SIG-M5 treated with dmso at 0.1 percent for 504 hours (cell line): Measurements from ENCODE around the gene DDAH1.

Experiments
- DNase-seq: peaks from one replicate; lab custom pipeline; 2025; ENCODE audit not compliant: unreplicated experiment; lab: John Stamatoyannopoulos, UW

The DDAH1 gene

DNA sequence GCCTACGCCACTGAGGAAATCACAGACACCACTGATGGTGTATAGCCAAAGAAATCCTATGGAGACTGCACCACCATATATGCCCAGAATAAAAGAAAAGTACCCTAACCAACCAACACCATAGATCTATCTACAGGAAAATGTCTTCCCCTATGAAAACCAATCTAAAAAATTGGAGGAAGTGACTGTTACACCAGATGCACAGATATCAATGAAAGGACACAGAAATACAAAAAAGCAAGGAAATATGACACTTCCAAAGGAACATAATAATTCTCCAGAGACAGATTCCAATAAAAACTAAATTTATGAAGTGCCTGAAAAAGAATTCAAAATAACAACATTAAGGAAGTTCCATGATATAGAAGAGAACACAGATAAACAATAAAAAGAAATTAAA is 131.8 kb downstream of the DDAH1 start:
- DNase-seq, result no peak

DNA sequence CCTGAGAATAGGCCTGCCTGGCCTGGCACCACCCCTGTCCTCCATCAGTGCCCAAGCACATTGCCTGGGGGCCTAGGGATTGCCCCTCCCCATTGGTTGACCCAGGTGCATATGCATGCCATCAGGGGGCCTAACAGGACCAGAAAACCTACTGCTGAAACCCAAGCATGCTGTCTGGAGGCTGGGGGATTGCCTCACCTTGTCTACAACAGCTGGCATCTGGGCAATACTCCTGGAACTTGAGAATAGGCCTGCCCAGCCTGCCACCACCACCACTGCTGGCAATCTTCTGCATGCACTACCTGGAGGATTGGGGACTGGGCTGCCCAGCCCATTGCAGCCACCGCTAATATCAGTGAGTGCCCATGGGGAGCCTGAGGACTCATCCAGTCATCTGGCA is 132.4 kb downstream of the DDAH1 start:
- no peak for DNase-seq

DNA sequence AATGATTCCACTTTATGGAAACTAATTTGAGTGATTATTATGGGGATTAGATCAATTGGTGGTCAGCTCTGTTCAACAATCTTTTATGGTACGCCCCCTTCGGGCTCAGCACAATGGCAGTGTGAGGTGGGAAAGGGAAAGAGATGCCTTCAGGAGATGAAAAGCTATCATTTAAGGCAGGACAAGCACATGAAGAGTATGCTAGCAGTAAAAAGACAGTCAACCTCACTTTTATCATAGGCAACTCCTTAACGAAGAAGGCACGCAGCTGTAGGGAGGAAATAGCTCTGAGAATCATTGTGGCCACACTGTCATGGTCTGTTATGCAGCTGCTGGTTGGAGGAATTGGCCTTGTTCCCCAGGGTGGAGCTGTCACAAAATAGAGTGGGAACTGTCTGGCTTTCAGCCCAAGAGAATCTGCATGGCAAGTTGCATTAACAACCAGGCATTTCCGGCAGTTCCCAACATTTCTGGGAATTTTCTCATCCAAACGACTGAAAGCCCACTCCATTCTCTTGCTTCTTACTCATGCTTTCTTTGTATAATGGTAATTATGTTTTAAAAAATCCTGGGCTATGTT is 134.2 kb downstream of the DDAH1 start:
- no peak for DNase-seq

DNA sequence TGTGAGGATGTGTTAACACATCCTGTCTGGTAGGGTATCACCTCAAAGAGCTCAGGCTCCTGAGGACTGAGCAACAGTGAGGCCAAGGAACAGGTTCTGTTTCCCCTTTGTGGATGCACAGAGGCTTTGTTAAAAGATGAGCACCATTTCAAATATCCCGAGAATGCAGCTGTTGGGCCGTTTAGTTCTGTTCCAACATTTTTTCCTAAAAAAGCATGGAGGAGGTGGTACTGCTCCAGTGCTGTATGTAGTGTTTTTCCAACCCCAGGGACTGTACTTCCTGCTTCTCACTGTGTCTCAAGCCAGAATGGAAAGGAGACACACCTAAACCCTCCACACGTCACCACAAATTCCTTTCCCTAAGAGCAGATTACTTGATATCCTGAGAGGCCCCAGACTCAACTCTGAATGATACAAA is 134.7 kb downstream of the DDAH1 start:
- no peak for DNase-seq

DNA sequence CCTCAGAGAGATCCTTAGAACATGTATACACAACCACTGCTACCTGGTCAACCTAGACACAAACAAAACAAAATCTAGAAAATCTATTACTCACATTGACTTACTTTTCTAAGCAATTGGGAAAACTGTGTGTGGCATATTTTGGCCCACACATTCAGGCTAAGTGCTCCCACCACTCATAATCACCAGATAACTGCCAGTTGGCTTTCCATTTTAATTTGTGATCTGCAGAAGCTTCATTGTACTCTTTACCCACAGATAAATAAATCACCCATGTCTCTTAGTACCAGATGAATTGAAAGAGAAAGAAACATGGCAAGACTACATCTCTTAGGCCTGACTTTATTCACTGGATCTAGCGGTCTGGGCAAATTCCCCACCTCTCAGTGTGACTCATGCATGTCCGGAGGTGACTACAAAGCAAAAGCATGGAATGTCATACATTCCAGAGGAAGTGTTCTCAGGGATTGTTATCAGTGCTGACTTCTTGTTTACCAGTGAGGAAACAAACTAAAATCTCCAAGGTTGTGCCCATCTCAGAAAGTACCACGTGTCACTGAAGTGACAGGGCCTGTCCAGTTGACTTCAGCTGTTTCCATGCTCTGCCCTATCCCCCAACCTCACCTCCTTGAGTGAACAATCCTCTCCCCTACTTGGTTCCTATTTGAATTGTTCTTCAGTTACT is 136.1 kb downstream of the DDAH1 start:
- no peak for DNase-seq

DNA sequence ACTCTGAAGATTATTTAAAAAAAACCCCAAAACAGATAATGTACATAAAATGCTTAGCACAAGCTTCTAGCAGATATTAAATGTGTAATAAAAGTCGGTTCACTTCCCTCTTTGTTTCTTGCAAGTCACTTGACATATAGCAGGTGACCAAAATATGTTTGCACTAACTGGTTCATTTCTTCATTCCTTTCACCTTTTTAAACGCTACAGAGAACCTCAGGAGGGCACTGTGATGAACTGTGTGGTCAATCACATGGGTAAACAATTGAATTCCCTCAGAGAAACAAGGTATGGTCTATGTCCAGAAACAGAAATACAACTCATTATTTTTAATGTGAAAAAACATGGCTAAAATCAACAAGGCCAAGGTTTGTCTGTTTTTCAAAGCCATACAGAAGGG is 137.2 kb downstream of the DDAH1 start:
- no peak for DNase-seq

DNA sequence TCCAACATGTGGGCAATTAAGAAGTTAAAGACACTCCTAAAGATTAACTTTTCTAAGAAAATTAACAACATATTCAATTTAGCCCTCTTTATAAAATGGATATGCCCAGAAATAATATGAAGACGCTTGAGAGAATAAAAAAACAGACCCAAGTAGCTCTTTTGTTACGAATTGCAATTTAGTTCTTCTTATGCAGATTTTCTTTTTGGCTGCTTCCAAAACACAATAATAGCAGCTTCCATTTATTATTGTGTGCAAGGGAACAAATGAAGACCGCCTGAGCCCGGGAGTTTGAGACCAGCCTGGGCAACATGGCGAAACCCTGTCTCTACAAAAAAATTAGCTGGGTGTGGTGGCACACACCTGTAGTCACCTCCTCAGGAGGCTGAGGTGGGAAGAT is 138.1 kb downstream of the DDAH1 start:
- no peak for DNase-seq

DNA sequence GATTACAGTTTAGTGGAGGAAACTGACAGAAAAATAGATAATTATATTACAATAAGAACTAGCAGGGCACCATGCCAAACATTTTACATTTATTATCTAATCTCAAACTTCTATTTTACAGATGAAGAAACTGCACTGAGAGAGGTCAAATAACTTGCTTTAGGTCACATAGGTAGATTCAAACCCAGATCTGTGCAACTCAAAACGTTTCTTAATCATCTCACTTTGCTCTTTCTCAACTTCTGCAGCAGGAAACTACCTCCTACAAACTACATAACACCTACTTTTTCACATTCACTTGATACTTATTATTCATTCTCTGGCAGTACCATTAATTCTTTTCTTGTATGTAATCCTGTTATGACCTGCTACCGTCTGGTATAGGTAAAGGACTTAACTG is 138.6 kb downstream of the DDAH1 start:
- no peak for DNase-seq

DNA sequence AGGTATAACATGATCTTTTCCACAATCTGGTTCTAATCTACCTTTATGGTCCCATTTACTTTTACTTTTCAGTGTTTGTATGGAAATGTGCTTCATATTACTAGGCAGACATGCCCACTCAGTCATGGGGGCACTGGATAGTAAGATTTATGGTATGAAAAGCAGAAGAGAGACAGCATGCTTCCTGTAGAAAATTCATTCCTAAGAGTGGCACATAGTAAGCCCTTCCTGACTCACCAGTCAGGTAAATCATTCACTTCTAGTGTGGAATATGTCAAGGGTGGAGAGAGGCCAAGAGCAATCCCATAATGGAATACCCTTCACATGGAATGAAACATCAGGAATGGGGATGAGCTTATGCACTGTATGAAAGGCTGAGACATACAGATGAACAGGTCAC is 139.0 kb downstream of the DDAH1 start:
- DNase-seq, result no peak

DNA sequence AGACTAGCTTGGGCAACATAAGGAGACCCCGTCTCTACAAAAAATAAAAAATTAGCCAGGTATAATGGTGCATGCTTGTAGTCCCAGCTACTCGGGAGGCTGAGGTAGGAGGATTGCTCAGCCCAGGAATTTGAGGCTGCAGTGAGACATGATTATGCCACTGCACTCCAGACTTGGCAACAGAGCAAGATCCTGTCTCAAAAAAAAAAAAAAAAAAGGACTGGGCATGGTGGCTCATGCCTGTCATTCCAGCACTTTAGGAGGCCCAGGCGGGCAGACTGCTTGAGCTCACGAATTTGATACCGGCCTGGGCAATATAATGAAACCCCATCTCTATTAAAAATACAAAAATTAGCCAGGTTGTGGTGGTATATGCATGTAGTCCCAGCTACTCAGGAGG is 141.2 kb downstream of the DDAH1 start:
- no peak for DNase-seq

DNA sequence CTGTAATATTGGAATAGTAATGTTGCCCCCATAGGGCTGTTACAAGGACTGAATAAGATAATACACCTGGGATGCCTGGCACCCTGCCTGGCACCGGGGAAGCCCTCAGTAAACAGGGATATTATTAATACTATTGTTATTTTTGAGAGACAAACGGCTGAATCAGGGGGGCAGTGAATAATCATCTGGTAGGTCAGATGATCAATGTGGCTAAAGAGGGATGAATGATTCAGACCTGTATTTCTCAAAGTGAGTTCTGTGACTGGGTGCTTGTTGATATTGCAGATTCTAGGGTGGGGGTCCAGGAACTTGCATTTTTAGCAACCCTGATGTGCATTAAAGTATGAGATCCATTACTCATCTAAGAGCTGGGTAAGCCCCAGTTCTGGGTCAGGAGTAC is 142.3 kb downstream of the DDAH1 start:
- DNase-seq, result no peak

DNA sequence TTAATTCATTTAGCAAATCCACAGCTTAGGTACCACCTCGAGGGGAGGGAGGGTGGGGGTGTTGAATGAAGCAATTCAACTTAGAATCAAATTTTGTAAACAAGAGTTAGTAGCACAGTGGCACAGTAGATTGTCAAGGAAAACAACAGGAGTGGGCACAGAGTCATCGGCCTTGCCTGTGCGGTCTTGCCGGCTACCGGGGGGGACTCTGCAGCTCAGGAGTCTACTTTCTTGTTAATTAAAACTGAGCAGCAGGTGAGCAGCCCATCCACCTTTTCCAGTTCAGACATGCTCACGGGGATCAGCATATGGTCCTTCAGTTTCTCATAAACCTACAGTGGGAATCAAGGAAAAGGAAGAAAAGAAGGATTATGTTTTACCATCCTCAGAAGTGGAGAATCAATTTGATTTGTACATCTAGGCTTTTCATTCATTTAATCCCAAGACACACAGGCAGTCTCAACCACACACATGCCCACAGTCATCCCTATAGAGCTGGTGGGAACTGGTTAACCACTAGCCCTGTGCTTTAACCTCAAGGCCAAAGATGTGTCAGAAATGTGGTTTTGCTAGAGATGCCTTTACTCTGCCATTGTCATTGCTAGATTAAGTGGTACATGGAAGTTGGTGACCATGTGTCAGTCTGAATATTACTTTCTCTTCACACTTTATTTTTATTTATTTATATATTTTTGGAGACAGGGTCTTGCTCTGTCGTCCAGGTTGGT is 143.6 kb downstream of the DDAH1 start:
- DNase-seq, result no peak

DNA sequence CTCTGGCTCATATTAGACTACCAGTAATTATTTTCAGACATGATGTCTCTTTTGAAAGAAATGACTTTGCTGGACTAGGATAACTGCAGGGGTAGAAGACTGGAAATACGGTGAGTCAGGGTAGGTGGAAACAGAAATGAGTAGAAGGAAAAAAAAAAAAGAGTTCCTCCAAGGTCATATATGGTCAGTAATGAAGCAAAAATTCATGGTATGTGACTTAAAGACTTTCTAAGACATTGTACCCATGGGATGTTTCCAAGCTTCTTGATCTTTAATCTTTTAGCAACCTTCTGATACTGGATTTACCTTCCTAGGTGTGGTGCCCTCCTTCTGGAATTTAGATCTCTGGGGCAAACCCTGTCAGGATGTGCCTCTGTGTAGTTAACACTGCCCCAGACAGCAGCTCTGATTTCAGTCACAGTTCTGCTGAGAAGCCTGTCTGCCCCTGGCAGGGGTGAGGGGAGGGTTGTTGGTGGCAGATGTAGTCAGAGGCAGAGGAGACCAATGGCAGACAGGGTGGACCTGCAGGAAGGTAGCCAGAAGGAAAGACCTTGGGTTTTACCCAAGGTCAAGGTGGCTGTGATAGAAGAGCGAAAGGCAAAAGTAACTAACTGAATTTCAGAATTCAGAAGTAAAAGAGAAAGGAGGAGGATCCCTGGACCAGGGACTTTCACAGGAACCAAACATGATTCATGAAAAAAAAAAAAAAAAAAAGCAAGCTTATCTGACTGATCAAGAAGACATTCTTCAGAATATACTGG is 144.4 kb downstream of the DDAH1 start:
- no peak for DNase-seq

DNA sequence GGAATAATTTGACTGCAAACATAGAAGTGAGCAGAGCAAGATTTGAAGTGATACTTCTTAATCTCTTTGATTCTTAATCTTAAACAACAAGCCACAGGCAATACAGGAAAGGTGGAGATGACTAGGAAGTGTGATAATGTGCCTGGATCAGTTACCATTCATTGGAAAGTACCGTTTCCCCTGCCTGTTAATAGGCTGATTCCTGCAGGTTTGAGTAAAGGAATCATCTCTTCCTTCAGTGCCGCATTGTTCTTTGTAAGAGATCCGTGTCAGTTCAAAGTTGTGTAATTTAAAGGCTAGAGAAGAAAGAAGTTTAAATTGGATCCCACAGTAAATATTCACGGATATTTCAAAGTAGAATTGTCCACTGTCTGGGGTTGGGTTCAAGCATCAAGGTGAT is 145.0 kb downstream of the DDAH1 start:
- no peak for DNase-seq

DNA sequence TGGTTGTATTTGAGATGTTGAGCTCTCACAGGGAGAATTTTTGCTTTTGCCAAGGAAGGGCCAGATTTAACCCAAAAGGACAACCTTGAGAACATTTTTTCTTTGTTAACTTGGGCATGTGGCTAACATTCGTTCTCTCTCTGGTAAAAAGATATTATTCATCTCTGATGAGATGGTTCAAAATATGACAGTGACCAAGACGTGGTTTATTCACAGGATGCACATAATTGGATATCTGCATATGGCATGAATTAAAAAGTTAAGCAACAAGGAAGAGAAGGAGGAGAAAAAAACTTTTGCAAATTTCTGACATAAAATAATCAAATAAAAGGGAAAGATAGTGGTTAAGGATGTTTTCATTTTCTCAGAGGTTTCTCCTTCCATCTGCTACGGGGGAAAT is 145.5 kb downstream of the DDAH1 start:
- no peak for DNase-seq

DNA sequence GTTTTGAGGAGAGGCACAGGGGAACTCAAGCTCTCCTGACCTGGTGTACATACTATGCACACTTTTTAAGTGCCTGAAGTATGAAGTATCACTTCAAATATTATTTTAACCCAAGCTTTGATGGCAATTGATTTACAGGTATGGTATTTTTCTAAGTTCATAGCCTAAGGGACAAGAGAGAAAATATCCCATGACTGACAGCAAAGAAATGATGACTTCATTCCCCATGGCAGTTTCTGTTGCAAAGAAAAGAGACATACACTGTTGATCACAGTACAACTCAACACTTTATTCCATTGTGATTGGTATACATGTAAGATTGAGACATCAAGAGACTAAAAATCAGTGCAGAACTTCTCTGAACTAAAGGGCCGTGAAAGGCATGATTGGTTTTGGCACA is 146.7 kb downstream of the DDAH1 start:
- no peak for DNase-seq

DNA sequence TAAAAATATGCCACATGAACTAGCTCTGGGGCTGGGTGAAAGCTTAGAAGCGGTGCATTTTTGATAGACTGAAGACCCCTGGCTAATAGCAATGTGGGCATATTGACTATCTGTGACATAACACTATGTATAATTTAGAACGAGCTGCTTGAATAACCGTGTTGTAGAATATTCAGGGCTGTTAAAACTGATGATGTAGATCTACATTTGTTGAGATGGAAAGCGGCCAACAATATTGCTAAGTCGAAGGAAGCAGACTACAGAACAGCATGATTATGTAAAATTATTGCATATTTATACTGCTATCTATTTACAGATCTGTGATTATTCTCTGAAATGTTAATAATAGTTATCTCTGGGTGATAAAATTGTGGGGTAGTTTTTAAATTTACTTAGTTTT is 147.4 kb downstream of the DDAH1 start:
- no peak for DNase-seq

DNA sequence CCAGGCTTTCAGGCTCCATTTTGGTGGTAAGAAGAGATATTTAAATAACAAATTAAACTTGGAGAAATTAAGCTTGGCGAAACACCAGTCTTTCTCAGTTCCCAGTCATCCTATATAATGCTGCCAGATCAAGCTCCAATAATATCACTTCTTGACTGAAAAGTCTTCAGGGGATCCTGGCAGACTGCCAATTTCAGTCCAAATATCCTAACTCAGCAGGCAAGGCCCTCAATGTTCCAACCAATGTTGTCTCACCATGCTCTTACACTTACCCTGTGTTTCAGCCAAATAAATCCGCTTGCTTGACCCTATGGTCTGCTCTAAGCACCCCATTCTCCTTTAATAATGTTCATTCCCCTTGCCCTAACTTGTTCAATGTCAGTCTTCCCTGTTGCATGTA is 148.6 kb downstream of the DDAH1 start:
- no peak for DNase-seq

DNA sequence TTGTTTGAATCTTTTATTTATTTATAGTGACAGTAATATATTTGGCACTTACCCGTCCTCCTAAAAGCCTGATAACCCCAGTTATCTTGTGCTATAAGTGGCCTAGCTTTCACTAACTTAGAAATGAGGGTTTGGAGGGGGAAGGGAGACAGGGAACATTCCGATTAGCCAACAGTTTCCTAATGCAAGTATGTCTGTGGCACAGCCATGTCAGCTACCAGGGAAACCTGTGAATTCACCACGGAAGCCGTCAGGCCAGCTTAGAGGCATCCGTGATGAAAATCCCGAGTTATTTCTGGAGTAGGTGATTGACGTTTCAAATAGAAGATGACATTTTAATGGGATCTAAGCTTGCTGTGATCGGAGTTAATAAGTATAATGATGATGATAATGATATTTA is 149.2 kb downstream of the DDAH1 start:
- DNase-seq, result no peak

DNA sequence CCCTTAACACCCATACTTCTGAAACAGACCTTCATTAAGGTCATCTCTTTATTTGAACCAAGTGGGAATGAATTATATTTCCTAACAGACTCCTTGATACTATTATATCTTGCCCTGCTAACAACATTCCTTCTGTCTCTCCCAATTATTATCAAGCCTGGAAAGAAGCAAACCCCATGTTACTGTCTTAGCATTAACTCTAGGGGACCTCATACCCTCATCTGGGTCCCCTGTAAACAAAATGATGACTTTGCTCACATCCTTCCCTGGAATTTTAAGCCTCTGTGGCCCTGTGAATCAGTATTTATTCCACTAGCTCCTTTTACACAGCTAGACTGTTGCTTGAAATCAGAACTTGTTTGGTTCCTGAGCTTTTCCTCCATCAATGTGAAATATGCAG is 150.2 kb downstream of the DDAH1 start:
- DNase-seq, result no peak

DNA sequence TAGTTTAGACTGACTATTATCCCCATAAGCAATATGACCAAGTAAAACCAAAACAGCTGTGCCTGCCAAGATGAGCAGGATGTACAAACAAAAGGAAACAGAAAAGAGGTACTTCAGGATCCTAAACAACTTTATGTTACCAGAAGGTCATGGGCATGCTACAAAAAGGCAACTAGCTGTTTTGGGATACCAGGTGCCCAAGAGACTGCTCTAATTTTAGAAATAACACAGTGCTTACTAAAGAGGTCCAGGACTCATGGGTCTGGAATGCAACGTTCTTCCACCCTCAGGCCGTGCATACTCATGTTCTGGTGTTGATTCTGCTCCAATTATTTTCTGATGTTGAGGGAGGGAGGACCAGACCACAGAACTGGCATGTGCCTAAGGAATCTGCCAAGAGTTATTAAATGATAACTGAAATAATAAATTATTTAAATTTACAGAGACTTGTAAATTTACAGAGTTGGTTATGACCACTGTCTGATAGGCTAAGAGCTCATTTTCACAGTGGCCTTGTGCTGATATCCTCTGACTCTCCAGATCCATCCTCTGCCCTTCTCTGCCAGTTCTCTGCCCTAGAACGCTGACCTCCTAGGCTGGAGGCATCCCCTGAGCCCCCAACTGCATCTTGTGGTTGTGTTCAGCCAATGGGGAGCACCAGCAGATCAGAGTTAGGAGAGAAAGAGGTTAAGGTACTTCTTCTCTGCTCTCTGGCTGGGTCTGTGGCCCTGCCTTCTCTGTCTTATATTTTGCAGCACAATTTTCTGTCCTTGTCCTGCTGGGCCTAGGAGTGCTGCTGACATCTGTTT is 150.9 kb downstream of the DDAH1 start:
- no peak for DNase-seq
